Neural cell (in vitro differentiated cells): ENCODE results near the gene ATP2B1.

Experiments used
- EP300 ChIP-seq: fragments of 450-650 bp; conservative IDR thresholded peaks from 2 replicates; pipeline ENCODE4 v1.6.1; 2014; ENCODE audit warnings: antibody characterized with exemption, mild to moderate bottlenecking, moderate library complexity; ENCODE audit not compliant: poor library complexity, severe bottlenecking
- EZH2 ChIP-seq: fragments of 200-600, 300-800 bp; shearing (Covaris generic), sonication (generic); IDR thresholded peaks from 2 replicates; pipeline ENCODE4 v1.6.1; 2014; ENCODE audit warnings: antibody characterized with exemption, low read length, borderline replicate concordance, mild to moderate bottlenecking; ENCODE audit not compliant: insufficient read depth, poor library complexity, severe bottlenecking
- POLR2AphosphoS5 ChIP-seq: IDR thresholded peaks from 2 replicates; pipeline ENCODE4 v1.6.1; 2012
- TAF1 ChIP-seq: IDR thresholded peaks from 2 replicates; pipeline ENCODE4 v1.6.1; 2012; ENCODE audit warnings: low read depth
- TF ChIP-seq, protein P1 (sequence below): fragments of 450-650 bp; IDR thresholded peaks from 2 replicates; pipeline ENCODE4 v1.5.1; 2014; ENCODE audit warnings: antibody characterized with exemption, mild to moderate bottlenecking, moderate library complexity; ENCODE audit not compliant: poor library complexity, severe bottlenecking
- TF ChIP-seq, protein P2 (sequence below): IDR thresholded peaks from 2 replicates; pipeline ENCODE4 v1.6.1; 2012; ENCODE audit warnings: borderline replicate concordance

DNA sequence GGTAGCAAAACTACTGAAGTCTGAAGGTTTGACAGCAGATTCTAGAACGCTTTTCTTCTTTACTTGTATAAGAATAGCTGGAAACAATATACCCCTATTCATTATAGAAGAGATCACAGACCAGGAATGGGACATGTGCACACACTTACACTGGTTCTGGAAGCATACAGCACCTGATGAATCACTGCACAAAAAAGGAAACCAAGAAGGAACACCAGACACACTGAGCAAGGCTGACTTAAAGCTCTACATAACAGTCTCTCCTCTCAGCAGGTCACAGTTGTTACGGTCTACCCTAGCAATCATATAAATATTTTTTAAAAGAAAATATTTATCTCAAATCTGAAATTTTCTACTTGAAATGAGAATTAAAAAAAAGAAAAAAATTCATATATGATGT, 13.5 kb downstream of the ATP2B1 start:
- TF ChIP-seq EP300, result no peak
- TF ChIP-seq EZH2, result no peak
- no peak for TF ChIP-seq POLR2AphosphoS5
- TF ChIP-seq TAF1, result no peak
- TF ChIP-seq, protein P1, sequence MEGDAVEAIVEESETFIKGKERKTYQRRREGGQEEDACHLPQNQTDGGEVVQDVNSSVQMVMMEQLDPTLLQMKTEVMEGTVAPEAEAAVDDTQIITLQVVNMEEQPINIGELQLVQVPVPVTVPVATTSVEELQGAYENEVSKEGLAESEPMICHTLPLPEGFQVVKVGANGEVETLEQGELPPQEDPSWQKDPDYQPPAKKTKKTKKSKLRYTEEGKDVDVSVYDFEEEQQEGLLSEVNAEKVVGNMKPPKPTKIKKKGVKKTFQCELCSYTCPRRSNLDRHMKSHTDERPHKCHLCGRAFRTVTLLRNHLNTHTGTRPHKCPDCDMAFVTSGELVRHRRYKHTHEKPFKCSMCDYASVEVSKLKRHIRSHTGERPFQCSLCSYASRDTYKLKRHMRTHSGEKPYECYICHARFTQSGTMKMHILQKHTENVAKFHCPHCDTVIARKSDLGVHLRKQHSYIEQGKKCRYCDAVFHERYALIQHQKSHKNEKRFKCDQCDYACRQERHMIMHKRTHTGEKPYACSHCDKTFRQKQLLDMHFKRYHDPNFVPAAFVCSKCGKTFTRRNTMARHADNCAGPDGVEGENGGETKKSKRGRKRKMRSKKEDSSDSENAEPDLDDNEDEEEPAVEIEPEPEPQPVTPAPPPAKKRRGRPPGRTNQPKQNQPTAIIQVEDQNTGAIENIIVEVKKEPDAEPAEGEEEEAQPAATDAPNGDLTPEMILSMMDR, result no peak
- TF ChIP-seq, protein P2, sequence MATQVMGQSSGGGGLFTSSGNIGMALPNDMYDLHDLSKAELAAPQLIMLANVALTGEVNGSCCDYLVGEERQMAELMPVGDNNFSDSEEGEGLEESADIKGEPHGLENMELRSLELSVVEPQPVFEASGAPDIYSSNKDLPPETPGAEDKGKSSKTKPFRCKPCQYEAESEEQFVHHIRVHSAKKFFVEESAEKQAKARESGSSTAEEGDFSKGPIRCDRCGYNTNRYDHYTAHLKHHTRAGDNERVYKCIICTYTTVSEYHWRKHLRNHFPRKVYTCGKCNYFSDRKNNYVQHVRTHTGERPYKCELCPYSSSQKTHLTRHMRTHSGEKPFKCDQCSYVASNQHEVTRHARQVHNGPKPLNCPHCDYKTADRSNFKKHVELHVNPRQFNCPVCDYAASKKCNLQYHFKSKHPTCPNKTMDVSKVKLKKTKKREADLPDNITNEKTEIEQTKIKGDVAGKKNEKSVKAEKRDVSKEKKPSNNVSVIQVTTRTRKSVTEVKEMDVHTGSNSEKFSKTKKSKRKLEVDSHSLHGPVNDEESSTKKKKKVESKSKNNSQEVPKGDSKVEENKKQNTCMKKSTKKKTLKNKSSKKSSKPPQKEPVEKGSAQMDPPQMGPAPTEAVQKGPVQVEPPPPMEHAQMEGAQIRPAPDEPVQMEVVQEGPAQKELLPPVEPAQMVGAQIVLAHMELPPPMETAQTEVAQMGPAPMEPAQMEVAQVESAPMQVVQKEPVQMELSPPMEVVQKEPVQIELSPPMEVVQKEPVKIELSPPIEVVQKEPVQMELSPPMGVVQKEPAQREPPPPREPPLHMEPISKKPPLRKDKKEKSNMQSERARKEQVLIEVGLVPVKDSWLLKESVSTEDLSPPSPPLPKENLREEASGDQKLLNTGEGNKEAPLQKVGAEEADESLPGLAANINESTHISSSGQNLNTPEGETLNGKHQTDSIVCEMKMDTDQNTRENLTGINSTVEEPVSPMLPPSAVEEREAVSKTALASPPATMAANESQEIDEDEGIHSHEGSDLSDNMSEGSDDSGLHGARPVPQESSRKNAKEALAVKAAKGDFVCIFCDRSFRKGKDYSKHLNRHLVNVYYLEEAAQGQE, result no peak
